Pancreas (tissue), 10 donors: Measurements from ENCODE around the gene NAT8L. TPM values are rescaled to one million over a fixed set of nuclear protein-coding genes. Genes with fewer than 3 reads are reported as not detected.

Experiments
- ATAC-seq, 4 donors: fragments of 200-7000 bp; cut with Tn5 transposase; one replicate each; pipeline versions ENCODE4 v1.8.0 to v1.9.1; 2020; ENCODE audit warnings: mild to moderate bottlenecking in 4 of 4, moderate library complexity in 4 of 4
- DNase-seq, 6 donors: peaks; one replicate each; pipeline ENCODE4 v3.0.0-alpha.2; 2020
- FAIRE-seq: peaks from 2 replicates; lab custom pipeline; 2012; peaks lifted over from hg19 to GRCh38; lab: Jason Lieb, UNC
- H3K27ac ChIP-seq, 4 donors: fragments of 200-600 bp; sonication (generic); 1 replicate in 3 of 4; 2 replicates in 1 of 4; pipeline versions ENCODE4 v1.5.0 to v1.8.0; 2020
- H3K27me3 ChIP-seq, 4 donors: fragments of 200-600 bp; one replicate each; pipeline ENCODE4 v1.8.0; 2021
- H3K36me3 ChIP-seq, 3 donors: fragments of 200-600 bp; sonication (generic) in 1 of 3; one replicate each; pipeline versions ENCODE4 v1.5.0 to v1.8.0; 2020 to 2021
- H3K4me1 ChIP-seq, 3 donors: fragments of 200-600 bp; one replicate each; pipeline ENCODE4 v1.8.0; 2021
- H3K4me3 ChIP-seq, 4 donors: fragments of 200-600 bp; sonication (generic) in 2 of 4; one replicate each; pipeline versions ENCODE4 v1.5.0 to v1.8.0; 2020 to 2021
- H3K9me3 ChIP-seq, 4 donors: fragments of 200-600 bp; one replicate each; pipeline ENCODE4 v1.8.0; 2021
- CTCF ChIP-seq, 4 donors: fragments of 200-600 bp; sonication (generic) in 3 of 4; IDR thresholded peaks; one replicate each; pipeline versions ENCODE4 v1.5.0 to v1.8.0; 2021; ENCODE audit warnings: antibody characterized with exemption in 4 of 4
- WGBS, 2 donors: extraction: QIAGEN DNeasy Blood & Tissue Kit; methylation state at CpG; one replicate each; pipeline ENCODE4 v1.1.7; 2013; 5-methylcytosine and 5-hydroxymethylcytosine counted together
- intact Hi-C, 3 donors: fragments of 100-400 bp; cut with DNase I; formaldehyde crosslinking; loops; one replicate each; pipeline versions ENCODE4 v1.11.1 to v1.14.2; 2022
- polyA plus RNA-seq, 2 donors: library from polyadenylated mRNA; stranded (reverse); fragments of 200-250 nt; gene quantifications; one replicate each; pipeline ENCODE4 v1.2.3, GENCODE V29; 2013
- total RNA-seq, 6 donors: library from RNA; stranded (reverse); fragmentation: NEBNext Ultra II Directional in 4 of 6; extraction: Animal tissue kit (Norgen Biotek cat#: 25700) in 4 of 6; gene quantifications; one replicate each; pipeline versions ENCODE4 v1.2.1 to v1.2.4, GENCODE V29; 2021 to 2023
- donor health status: healthy with polysubstance abuse.
- donor health status: DM: no; HTN: no; CAD: no; lungs with moderate emphysema.
- donor health status: DM: no; HTN: no; CAD: no.
- donor health status: control.
- donor health status: control.
- donor health status: Bipolar disorder and iron deficiency.
- donor health status: DM: yes; HTN: yes; CAD: no.
- donor health status: DM: no; HTN: no; CAD: no.
- donor health status: DM: no; HTN: no; CAD: no.
- donor health status: DM: yes; HTN: yes; CAD: no.

NAT8L gene
- total and polyA plus RNA-seq, 8 donors: 3.0 to 7.2 (median 4.8) TPM

GRCh38 chr4:2079926-2080325 is 20.8 kb downstream of the NAT8L start:
- DNase-seq (peak in 2 of 6 donors; percentile 7 to 30), ATAC-seq (no peak), FAIRE-seq (no peak)
- intact Hi-C loops: no loop called here
- Histone ChIP-seq H3K9me3 (no peaks in the 10 kb centered on the region), H3K4me3 (no peak overlapping the region), H3K27ac (no peak overlapping the region), H3K36me3 (no peaks in the 10 kb centered on the region), H3K27me3 (no peaks in the 10 kb centered on the region), H3K4me1 (no peaks in the 10 kb centered on the region)
- TF ChIP-seq CTCF (IDR thresholded peaks at IDR 0.05): no peak
- 88 to 94% methylated on average over 9 of the region's 9 CpGs for WGBS, 2 donors

- Histone ChIP-seq H3K9me3 (no peaks in the 10 kb centered on the region), H3K27ac (no peak overlapping the region), H3K36me3 (no peaks in the 10 kb centered on the region), H3K27me3 (no peaks in the 10 kb centered on the region), H3K4me3 (no peak overlapping the region), H3K4me1 (no peaks in the 10 kb centered on the region)
- FAIRE-seq (no peak), ATAC-seq (no peak), DNase-seq (peak in 3 of 6 donors; percentile 7 to 30 (median 11))
- 88 to 90% methylated on average over 19 of the region's 19 CpGs for WGBS, 2 donors
- intact Hi-C loops: no loop called here
- no peak for TF ChIP-seq CTCF (IDR thresholded peaks at IDR 0.05)
These were observed 21.5 kb downstream of the NAT8L start for GRCh38 chr4:2080429-2081300.

GRCh38 chr4:2081540-2081939 is 22.4 kb downstream of the NAT8L start:
- Histone ChIP-seq H3K4me3 (no peak overlapping the region), H3K9me3 (no peaks in the 10 kb centered on the region), H3K4me1 (no peaks in the 10 kb centered on the region), H3K27me3 (no peaks in the 10 kb centered on the region), H3K36me3 (no peaks in the 10 kb centered on the region), H3K27ac (no peak overlapping the region)
- no peak for ATAC-seq
- WGBS, 2 donors: 90 to 95% methylated on average over 10 of the region's 10 CpGs
- intact Hi-C loops: no loop called here
- DNase-seq: peak in 2 of 6 donors; percentile 2 to 19
- TF ChIP-seq CTCF (IDR thresholded peaks at IDR 0.05): no peak
- FAIRE-seq: no peak

GRCh38 chr4:2082118-2082517 is 23.0 kb downstream of the NAT8L start:
- no peak for TF ChIP-seq CTCF (IDR thresholded peaks at IDR 0.05)
- intact Hi-C loops: no loop called here
- no peaks in the 10 kb centered on the region for H3K9me3 ChIP-seq
- no peaks in the 10 kb centered on the region for H3K4me1 ChIP-seq
- H3K27ac ChIP-seq: no peak overlapping the region
- 85 to 91% methylated on average over 3 of the region's 3 CpGs for WGBS, 2 donors
- H3K36me3 ChIP-seq: no peaks in the 10 kb centered on the region
- H3K27me3 ChIP-seq: no peaks in the 10 kb centered on the region
- FAIRE-seq: no peak
- no peak for ATAC-seq
- DNase-seq: no peak
- H3K4me3 ChIP-seq: no peak overlapping the region

- no peak for FAIRE-seq
- ATAC-seq: no peak
These were observed 23.5 kb downstream of the NAT8L start for GRCh38 chr4:2082627-2083026.

More at GRCh38 chr4:2082627-2083026, 23.5 kb downstream of the NAT8L start:
- Histone ChIP-seq H3K9me3 (no peaks in the 10 kb centered on the region), H3K36me3 (no peaks in the 10 kb centered on the region), H3K27ac (no peak overlapping the region), H3K4me1 (no peaks in the 10 kb centered on the region), H3K4me3 (no peak overlapping the region), H3K27me3 (no peaks in the 10 kb centered on the region)
- TF ChIP-seq CTCF (IDR thresholded peaks at IDR 0.05): no peak
- 87 to 94% methylated on average over 4 of the region's 4 CpGs for WGBS, 2 donors
- intact Hi-C loops: no loop called here
- DNase-seq: no peak
